Measurements from ENCODE around the gene HSPA6. TPM values are rescaled to one million over a fixed set of nuclear protein-coding genes. Genes with fewer than 3 reads are reported as not detected.
"Not testable (repeated sequence)": the region's sequence is repeated elsewhere in the genome, so short reads cannot be mapped to it uniquely, and the experiment has no call there.

The HSPA6 gene
- polyA plus RNA-seq (0.26 to 0.31 TPM (median 0.27 TPM) in 3 replicates), polyA minus RNA-seq (0.58 to 0.66 TPM in 2 of 3 replicates, not detected in the other)
- 5.5 TPM for polyA plus RNA-seq (2011; ENCODE audit: low read depth)
- 0.09 and 0.10 TPM in 2 replicates for polyA plus RNA-seq (2011; cell fraction: cytosol; rRNA removed)
- 0.33 and 0.51 TPM in 2 replicates for polyA plus RNA-seq (2011; cell fraction: nucleus; rRNA removed)
- polyA plus RNA-seq (2012; ENCODE audit: low replicate concordance) = 0.60 and 8.0 TPM in 2 replicates
- 0.77 TPM for polyA minus RNA-seq (2011; cell fraction: cytosol; rRNA and poly(A)+ RNA removed)
- 0.62 and 0.74 TPM in 2 replicates for polyA minus RNA-seq (2011; cell fraction: nucleus; rRNA and poly(A)+ RNA removed)

DNA sequence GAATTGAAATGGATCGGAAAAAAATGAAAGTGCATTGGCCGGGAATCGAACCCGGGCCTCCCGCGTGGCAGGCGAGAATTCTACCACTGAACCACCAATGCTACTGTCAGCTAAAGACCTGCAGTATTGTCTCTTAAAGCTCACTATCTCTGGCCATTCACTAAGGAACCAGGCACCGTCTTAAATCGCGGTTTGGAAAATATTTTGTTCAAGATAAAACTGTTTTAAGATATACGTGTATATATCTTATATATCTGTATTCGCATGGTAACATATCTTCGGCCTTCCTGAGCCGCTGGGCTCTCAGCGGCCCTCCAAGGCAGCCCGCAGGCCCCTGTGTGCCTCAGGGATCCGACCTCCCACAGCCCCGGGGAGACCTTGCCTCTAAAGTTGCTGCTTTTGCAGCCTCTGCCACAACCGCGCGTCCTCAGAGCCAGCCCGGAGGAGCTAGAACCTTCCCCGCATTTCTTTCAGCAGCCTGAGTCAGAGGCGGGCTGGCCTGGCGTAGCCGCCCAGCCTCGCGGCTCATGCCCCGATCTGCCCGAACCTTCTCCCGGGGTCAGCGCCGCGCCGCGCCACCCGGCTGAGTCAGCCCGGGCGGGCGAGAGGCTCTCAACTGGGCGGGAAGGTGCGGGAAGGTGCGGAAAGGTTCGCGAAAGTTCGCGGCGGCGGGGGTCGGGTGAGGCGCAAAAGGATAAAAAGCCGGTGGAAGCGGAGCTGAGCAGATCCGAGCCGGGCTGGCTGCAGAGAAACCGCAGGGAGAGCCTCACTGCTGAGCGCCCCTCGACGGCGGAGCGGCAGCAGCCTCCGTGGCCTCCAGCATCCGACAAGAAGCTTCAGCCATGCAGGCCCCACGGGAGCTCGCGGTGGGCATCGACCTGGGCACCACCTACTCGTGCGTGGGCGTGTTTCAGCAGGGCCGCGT, at the start of gene HSPA6:
Gene HSPA6 (plus strand): TSS at position 724 of the 925 bp plus-strand sequence. CDS start 119 bp downstream, at position 843.
- H3K9me1 ChIP-seq (ENCODE audit: control insufficient read depth, extremely low read depth, insufficient read depth, low read length); H3K4me1 ChIP-seq (ENCODE audit: control insufficient read depth, extremely low read depth, insufficient read depth, low read length); dilution Hi-C loops (cut with MboI; ENCODE audit: extremely low pct_ligation_motif_present, low sequenced_read_pairs); DNase-seq (ENCODE audit: low read depth, low spot score); H3K79me2 ChIP-seq (ENCODE audit: control insufficient read depth, insufficient read depth, low read length); H3K9me3 ChIP-seq (ENCODE audit: control insufficient read depth, low read depth, low read length); H3K27me3 ChIP-seq (ENCODE audit: control insufficient read depth, extremely low read depth, insufficient read depth, low read length); H4K20me1 ChIP-seq (ENCODE audit: control insufficient read depth, extremely low read depth, insufficient read depth, low read length); FAIRE-seq; H3K36me3 ChIP-seq (ENCODE audit: control insufficient read depth in 2 of 2, extremely low read depth in 1 of 2, insufficient read depth in 2 of 2, low read length in 2 of 2): not testable (repeated sequence)
- peak within 1 kb of the TSS; percentile 47 to 70 (median 61) for H3K4me3 ChIP-seq (ENCODE audit: control insufficient read depth in 2 of 3, extremely low read depth in 1 of 3, insufficient read depth in 2 of 3, low read depth in 1 of 3, low read length in 3 of 3)
- H3K9ac ChIP-seq (ENCODE audit: control insufficient read depth, extremely low read depth, insufficient read depth, low read length) = peak within 1 kb of the TSS; percentile 65
- H3K4me2 ChIP-seq (ENCODE audit: control insufficient read depth, extremely low read depth, insufficient read depth, low read depth, low read length) = peak within 1 kb of the TSS; percentile 67
- peak within 1 kb of the TSS; percentile 73 for H3K27ac ChIP-seq (ENCODE audit: control insufficient read depth, insufficient read depth, low read length)
- peak within 1 kb of the TSS; percentile 37 for H2AFZ ChIP-seq (ENCODE audit: control insufficient read depth, low read length)

DNA sequence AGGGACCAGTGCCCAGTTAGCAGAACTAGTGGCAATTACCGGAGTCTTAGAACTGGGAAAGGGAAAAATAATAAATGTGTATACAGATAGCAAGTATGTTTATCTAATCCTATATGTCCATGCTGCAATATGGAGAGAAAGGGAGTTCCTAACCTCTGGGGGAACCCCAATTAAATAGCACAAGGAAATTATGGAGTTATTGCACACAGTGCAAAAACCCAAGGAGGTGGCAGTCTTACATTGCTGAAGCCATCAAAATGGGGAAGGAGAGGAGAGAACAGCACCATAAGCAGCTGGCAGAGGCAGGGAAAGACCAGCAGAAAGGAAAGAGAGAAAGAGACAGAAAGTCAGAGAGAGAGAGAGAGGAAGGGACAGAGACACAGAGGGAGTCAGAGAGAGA, 46.6 kb upstream of the HSPA6 start:
- FAIRE-seq; H3K27me3 ChIP-seq (ENCODE audit: control insufficient read depth, extremely low read depth, insufficient read depth, low read length); dilution Hi-C loops (cut with MboI; ENCODE audit: extremely low pct_ligation_motif_present, low sequenced_read_pairs): not testable (repeated sequence)

DNA sequence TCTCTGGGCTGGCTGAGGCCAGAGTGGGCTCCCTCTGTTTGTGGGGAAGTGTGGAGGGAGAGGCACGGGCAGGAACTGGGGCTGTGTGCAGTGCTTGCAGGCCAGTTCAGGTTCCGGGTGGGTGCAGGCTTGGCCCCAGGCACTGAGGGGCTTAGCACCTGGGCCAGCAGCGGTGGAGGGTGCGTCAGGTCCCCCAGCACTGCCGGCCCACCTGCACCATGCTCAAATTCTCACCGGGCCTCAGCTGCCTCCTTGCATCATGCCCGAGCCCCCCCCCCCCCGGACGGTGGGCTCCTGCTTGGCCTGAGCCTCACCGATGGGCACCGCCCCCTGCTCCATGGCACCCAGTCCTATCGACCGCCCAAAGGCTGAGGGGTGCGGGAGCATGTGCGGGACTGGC, 45.4 kb upstream of the HSPA6 start:
- H3K4me2 ChIP-seq (ENCODE audit: control insufficient read depth, extremely low read depth, insufficient read depth, low read depth, low read length) = no peak overlapping the region
- no peak overlapping the region for H2AFZ ChIP-seq (ENCODE audit: control insufficient read depth, low read length)
- dilution Hi-C loops (cut with MboI; ENCODE audit: extremely low pct_ligation_motif_present, low sequenced_read_pairs) = no loop called here
- no peak for DNase-seq (ENCODE audit: low read depth, low spot score)
- TF ChIP-seq, protein P1, sequence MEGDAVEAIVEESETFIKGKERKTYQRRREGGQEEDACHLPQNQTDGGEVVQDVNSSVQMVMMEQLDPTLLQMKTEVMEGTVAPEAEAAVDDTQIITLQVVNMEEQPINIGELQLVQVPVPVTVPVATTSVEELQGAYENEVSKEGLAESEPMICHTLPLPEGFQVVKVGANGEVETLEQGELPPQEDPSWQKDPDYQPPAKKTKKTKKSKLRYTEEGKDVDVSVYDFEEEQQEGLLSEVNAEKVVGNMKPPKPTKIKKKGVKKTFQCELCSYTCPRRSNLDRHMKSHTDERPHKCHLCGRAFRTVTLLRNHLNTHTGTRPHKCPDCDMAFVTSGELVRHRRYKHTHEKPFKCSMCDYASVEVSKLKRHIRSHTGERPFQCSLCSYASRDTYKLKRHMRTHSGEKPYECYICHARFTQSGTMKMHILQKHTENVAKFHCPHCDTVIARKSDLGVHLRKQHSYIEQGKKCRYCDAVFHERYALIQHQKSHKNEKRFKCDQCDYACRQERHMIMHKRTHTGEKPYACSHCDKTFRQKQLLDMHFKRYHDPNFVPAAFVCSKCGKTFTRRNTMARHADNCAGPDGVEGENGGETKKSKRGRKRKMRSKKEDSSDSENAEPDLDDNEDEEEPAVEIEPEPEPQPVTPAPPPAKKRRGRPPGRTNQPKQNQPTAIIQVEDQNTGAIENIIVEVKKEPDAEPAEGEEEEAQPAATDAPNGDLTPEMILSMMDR (optimal IDR thresholded peaks at IDR 0.05 in 1 of 3, IDR thresholded peaks at IDR 0.05 in 1 of 3, conservative IDR thresholded peaks at IDR 0.05 in 1 of 3; ENCODE audit: extremely low read depth in 1 of 3, insufficient read depth in 2 of 3, low read length in 3 of 3) = no peak
- TF ChIP-seq EZH2 (IDR thresholded peaks at IDR 0.05; ENCODE audit: low read length) = no peak
- no peak overlapping the region for H3K9ac ChIP-seq (ENCODE audit: control insufficient read depth, extremely low read depth, insufficient read depth, low read length)
- no peaks in the 10 kb centered on the region for H4K20me1 ChIP-seq (ENCODE audit: control insufficient read depth, extremely low read depth, insufficient read depth, low read length)
- H3K27me3 ChIP-seq (ENCODE audit: control insufficient read depth, extremely low read depth, insufficient read depth, low read length) = no peaks in the 10 kb centered on the region
- no peaks in the 10 kb centered on the region for H3K79me2 ChIP-seq (ENCODE audit: control insufficient read depth, insufficient read depth, low read length)
- no peaks in the 10 kb centered on the region for H3K9me1 ChIP-seq (ENCODE audit: control insufficient read depth, extremely low read depth, insufficient read depth, low read length)
- H3K36me3 ChIP-seq (ENCODE audit: control insufficient read depth in 2 of 2, extremely low read depth in 1 of 2, insufficient read depth in 2 of 2, low read length in 2 of 2) = no peaks in the 10 kb centered on the region
- FAIRE-seq = no peak
- no peaks in the 10 kb centered on the region for H3K9me3 ChIP-seq (ENCODE audit: control insufficient read depth, low read depth, low read length)
- no peak overlapping the region for H3K4me3 ChIP-seq (ENCODE audit: control insufficient read depth in 2 of 3, extremely low read depth in 1 of 3, insufficient read depth in 2 of 3, low read depth in 1 of 3, low read length in 3 of 3)
- H3K4me1 ChIP-seq (ENCODE audit: control insufficient read depth, extremely low read depth, insufficient read depth, low read length) = peaks cover 21% of the 10 kb centered on the region
- H3K27ac ChIP-seq (ENCODE audit: control insufficient read depth, insufficient read depth, low read length) = no peak overlapping the region

More for the DNA sequence above, 46.6 kb upstream of the HSPA6 start:
- not testable (repeated sequence) for H2AFZ ChIP-seq (ENCODE audit: control insufficient read depth, low read length); H3K4me2 ChIP-seq (ENCODE audit: control insufficient read depth, extremely low read depth, insufficient read depth, low read depth, low read length); H3K36me3 ChIP-seq (ENCODE audit: control insufficient read depth in 2 of 2, extremely low read depth in 1 of 2, insufficient read depth in 2 of 2, low read length in 2 of 2); H3K9me3 ChIP-seq (ENCODE audit: control insufficient read depth, low read depth, low read length); H3K79me2 ChIP-seq (ENCODE audit: control insufficient read depth, insufficient read depth, low read length); H4K20me1 ChIP-seq (ENCODE audit: control insufficient read depth, extremely low read depth, insufficient read depth, low read length); H3K9ac ChIP-seq (ENCODE audit: control insufficient read depth, extremely low read depth, insufficient read depth, low read length); DNase-seq (ENCODE audit: low read depth, low spot score); H3K4me3 ChIP-seq (ENCODE audit: control insufficient read depth in 2 of 3, extremely low read depth in 1 of 3, insufficient read depth in 2 of 3, low read depth in 1 of 3, low read length in 3 of 3); H3K9me1 ChIP-seq (ENCODE audit: control insufficient read depth, extremely low read depth, insufficient read depth, low read length); H3K27ac ChIP-seq (ENCODE audit: control insufficient read depth, insufficient read depth, low read length)
- H3K4me1 ChIP-seq (ENCODE audit: control insufficient read depth, extremely low read depth, insufficient read depth, low read length) = peaks cover 21% of the 10 kb centered on the region
